Jurkat, Clone E6-1 (cell line): ENCODE results near the gene KCNAB2.

Experiments
- DNase-seq: peaks from one replicate; pipeline ENCODE4 v3.0.0-alpha.2; 2011; ENCODE audit warnings: low read depth, low spot score
- H3K4me3 ChIP-seq: 2 replicates; pipeline ENCODE4 v1.5.1; 2011; ENCODE audit warnings: mild to moderate bottlenecking, low read length, control low read depth, moderate library complexity

Gene KCNAB2

DNA sequence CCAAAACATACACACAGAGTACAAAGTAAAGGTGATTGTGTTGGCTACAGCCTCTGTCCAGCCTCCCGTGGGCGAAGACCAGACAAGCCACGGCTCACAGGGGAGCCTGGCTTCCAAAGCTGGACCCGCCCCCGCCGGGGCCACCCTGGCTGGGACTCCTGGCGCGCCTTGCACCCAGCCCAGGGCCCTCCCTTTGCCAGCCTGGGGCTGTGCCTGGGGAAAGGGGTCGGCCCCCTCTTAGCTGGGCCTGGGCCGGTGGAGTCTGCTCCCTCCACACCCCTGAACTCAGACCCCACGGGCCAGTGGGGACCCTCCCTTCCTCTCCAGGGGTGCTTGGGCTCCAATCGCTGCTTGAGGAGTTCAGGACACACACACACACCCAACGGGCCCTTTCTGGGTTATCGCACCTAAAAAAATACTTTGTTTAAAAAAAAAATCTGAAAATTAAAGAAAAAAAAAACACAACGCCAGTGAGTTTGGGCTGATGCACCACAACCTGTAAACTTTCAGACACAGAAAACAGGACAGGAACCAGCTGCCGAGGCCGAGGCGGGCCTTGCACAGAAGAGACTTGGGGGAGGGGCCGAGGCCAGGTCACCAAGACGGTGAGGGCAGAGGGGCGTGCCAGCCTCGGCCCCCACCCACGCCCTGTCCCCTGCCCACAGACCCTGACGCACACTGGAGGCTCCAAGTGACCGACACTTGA lies 56.3 kb downstream of the KCNAB2 start:
- DNase-seq = no peak

GRCh38 chr1:6102532-6102845 lies 56.8 kb downstream of the KCNAB2 start:
- DNase-seq = no peak
- H3K4me3 ChIP-seq = no peak overlapping the region

More for the DNA sequence above, 56.3 kb downstream of the KCNAB2 start:
- no peak overlapping the region for H3K4me3 ChIP-seq

DNA sequence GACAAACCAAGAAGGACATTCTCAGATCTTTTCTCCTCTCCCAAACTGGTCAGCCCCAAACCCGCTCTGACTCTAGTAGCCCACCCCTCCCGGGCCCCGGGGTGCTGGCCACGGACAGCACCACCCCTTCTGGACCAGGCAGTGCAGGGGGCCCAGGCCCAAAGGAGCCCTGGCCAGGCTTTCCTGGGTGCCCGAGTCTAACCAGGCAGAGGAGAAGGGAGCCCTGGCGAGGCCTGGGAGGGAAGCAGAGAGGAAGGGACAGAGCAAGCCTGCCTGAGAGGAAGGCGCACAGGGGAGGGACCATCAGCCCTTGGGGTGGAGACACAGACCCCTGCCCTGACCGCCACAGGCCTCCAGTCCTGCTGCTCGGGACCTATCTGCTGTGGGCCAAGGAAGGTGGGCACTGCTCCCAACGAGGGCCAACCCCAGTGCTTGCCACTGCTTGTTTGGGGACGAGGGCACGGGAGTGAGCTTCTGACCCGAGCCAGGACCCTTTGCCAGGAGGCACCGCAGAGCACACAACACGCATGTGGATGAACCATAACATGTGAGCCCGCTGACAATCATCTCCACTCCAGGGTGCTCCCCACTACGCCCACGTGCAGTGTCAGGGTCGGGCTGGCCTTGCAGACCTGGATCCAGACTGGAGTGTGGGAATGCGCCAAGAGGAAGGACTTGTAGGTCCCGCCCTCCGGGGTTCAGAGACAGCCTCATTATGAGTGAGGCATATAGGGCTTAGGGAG lies 57.6 kb downstream of the KCNAB2 start:
- H3K4me3 ChIP-seq = no peak overlapping the region
- no peak for DNase-seq

DNA sequence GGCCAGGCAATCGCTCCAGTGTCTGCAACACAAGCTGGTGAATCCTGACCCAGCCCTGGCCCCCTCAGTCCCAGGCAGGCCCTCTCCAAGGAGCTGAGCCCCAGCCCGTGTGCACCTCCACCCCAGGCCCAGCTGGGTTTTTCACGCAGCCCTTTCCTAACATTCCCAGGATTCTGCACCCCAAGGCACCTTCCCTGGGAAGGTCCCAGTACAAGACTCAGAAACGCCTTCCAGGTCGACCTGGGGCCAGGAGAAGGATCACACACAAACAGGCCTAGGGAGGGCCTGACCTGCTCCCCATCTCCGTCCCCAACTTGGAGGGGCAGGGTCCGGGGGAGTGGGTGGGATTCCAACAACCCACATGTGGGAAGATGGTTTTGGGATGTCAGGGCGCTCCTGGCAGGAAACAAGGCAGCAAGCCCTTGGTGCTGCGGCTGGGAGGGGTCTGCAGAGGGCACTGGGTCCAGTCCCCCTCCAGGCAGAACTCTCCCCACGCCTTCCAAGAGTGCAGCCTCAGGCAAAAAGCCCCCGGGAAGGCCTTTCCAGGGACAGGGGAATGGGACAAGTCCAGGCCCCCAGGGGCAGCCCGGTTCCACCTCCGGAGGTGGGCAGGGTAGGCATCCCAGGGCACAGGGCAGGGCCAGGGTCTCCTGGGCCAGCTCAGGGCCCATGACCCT lies 58.3 kb downstream of the KCNAB2 start:
- DNase-seq = no peak
- no peak overlapping the region for H3K4me3 ChIP-seq

DNA sequence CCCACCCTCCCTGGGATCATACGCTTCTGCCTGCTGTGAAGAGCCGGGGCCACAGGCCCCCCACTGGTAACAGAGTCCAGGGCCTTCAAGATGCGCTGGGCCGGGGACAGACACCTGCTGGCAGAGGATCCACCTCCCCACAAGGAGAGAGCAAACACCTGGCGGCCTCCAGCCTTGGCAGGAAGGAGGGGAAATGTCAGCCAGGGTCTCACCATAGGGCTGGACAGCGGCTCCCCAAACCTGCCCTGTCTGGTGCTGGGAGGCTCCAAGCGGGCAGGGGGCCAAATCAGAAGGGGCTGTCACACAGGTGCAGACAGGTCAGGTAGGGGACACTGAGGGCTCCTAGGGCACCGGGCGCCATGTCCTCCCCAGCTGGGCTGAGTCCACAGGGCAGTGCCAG lies 58.9 kb downstream of the KCNAB2 start:
- no peak for DNase-seq
- H3K4me3 ChIP-seq = no peak overlapping the region

DNA sequence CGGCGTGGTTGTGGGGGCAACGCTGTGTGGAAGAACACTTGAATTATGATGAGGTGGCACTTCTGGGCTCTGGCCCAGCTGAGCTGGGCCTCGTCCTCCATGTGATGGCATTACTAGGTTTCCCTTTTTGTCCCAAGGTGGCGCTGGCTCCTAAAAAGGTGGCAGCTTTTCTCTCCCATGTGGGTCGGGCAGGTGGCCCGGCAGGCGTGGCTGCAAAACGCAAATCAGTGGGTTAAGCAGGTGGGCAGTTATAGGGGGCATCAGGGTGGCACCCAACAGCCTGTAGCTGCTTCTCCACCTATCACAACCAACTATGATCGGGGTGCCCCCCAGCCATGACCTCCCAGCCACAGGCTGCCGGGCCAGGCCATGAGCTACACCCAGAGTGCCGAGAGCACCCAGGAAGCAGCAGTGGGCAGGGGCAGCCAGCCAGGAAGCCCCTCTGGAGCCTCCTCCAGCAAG lies 59.6 kb downstream of the KCNAB2 start:
- no peak overlapping the region for H3K4me3 ChIP-seq
- no peak for DNase-seq

DNA sequence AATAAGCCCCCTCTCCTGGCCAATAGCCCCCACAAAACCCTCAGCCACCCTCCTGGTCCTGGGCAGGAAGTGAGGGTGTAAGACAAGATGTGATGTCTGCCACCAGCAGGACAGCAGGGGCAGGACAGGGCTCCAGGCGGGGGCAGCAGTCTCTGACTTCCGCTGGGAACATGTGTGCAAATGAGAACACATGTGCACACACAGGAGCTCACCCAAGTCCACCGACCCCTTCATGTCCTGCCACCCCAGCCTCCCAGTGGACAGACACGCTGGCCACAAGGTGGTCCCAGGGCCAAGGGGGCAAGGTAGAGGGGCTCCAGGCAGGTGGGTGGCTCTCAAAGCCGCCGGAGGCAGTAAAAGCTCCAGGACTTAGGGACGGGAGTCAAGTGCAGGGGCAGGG lies 60.1 kb downstream of the KCNAB2 start:
- DNase-seq = no peak
- no peak overlapping the region for H3K4me3 ChIP-seq

GRCh38 chr1:6106321-6106731 lies 60.6 kb downstream of the KCNAB2 start:
- H3K4me3 ChIP-seq = no peak overlapping the region
- DNase-seq = no peak

DNA sequence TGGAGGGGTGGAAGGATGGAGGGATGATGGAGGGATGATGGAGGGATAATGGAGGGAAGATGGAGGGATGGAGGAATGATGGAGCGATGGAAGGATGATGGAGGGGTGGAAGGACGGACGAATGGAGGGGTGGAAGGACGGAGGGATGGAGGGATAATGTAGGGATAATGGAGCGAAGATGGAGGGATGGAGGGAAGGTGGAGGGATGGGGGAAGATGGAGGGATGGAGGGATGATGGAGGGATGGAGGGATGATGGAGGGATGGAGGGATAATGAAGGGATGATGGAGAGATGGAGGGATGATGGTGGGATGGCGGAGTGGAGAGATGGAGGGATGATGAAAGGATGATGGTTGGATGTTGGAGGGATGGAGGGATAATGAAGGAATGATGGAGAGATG lies 61.3 kb downstream of the KCNAB2 start:
- no peak for DNase-seq
- no peak overlapping the region for H3K4me3 ChIP-seq

DNA sequence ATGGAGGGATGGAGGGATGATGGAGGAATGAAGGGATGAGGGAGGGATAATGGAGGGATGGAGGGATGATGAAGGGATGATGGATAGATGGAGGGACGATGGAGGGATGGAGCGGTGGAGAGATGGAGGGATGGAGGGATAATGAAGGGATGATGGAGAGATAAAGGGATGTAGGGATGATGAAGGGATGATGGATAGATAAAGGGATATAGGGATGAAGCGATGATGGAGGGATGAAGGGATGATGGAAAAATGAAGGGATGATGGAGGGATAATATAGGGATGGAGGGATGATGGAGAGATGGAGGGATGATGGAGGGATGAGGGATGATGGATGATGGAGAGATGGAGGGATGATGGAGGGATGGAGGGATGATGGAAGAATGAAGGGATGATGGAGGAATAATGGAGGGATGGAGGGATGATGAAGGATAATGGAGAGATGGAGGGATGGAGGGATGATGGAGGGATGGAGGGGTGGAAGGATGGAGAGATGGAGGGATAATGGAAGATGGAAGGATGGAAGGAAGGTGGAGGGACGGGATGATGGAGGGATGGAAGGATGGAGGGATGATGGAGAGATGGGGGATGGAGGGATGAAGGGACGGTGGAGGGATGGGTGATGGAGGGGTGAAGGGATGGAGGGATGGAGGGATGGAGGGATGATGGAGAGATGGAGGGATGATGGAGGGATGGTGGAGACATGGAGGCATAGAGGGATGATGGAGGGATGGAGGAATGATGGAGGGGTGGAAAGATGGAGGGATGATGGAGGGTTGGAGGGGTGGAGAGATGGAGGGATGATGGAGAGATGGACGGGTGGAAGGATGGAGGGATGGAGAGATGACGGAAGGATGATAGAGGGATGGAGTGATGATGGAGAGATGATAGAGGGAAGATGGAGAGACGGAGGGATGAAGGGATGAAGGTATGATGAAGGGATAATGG lies 62.0 kb downstream of the KCNAB2 start:
- DNase-seq = no peak
- no peak overlapping the region for H3K4me3 ChIP-seq

GRCh38 chr1:6108476-6108875 lies 62.8 kb downstream of the KCNAB2 start:
- H3K4me3 ChIP-seq = no peak overlapping the region
- DNase-seq = no peak

DNA sequence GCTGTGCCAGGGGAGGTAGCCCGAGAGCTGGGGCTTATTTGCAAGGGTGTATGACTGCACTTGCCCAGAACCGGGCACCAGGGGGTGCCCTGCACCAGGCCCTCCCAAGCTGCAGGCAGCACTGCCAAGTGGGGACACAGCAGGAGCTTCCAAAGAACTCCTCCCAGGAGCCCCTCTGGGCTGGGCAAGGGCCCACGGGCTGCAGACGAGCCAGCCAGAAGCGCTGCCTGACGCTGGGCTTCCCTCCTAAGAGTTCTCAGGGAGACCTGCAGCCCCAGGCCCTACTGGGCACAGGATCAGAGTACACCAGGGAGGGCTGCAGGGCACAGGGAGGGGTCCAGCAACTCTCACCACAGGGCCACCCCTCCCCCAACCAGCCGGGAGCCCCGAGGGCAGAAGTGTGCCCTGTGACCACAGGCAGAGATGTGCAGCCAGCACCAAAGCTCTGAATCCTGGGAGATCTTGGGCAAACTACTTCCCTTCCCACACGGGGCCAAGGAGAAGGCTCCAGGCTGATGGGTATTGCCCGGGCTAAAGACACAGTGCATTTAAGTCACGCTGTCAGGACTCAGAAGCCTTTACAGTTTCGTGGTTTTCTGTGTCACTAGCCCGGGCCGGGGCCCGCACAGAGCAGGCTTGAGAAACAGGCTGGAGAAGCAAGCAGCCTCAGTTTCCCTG lies 63.4 kb downstream of the KCNAB2 start:
- no peak overlapping the region for H3K4me3 ChIP-seq
- DNase-seq = peak; percentile 55

DNA sequence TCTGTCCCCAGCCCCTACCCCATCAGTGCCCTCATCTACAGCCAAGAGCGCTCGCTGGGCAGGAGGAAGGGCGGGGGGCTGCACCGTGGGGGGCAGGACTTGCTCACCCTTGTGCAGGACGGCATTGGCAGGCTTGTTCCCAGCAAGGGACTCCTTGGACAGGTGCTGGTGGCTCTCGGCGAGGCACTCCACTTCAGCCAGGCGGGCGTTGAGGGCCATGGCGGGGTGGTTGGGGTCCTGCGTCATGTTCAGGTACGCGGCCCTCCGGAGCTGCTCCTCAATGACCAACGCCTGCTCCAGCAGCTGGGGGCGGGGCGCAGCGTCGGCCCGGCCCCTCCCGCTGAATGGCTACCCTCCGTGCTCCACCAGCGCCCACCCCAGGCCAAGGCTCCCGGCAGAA lies 64.0 kb downstream of the KCNAB2 start:
- no peak for DNase-seq

DNA sequence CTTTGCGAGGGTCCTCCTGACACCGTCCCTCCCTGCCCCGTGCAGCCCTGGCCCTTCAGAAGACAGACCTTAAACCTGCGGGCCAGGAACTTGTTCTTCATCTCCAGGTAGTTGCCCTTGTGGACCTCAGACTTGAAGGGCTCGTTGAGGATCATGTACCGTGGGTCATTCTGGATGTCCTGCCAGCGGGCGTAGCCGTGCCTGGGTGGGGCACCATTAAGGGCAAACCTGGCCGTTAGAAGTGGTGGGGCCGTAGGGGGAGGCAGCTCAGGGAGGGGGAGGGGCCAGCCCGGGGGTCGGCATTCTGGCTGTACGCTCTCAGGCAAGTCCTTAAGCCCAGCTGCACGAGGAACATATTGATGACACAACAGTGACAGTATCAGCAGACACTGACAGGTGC lies 64.6 kb downstream of the KCNAB2 start:
- DNase-seq = no peak
- H3K4me3 ChIP-seq = no peak overlapping the region

More for the DNA sequence above, 64.0 kb downstream of the KCNAB2 start:
- no peak overlapping the region for H3K4me3 ChIP-seq

GRCh38 chr1:6111571-6111970 lies 65.9 kb downstream of the KCNAB2 start:
- no peak for DNase-seq

GRCh38 chr1:6111991-6112689 lies 66.5 kb downstream of the KCNAB2 start:
- H3K4me3 ChIP-seq = no peak overlapping the region
- DNase-seq = no peak

More at GRCh38 chr1:6111571-6111970, 65.9 kb downstream of the KCNAB2 start:
- H3K4me3 ChIP-seq = no peak overlapping the region

- no peak for DNase-seq
- no peak overlapping the region for H3K4me3 ChIP-seq
Measured at GRCh38 chr1:6112690-6113005, 67.0 kb downstream of the KCNAB2 start.

GRCh38 chr1:6113116-6113515 lies 67.4 kb downstream of the KCNAB2 start:
- H3K4me3 ChIP-seq = no peak overlapping the region
- peak; percentile 35 for DNase-seq
